IMR-90 (cell line): ENCODE data around the gene ITGAE. TPM values are rescaled to one million over a fixed set of nuclear protein-coding genes. Genes with fewer than 3 reads are reported as not detected.

ENCODE experiments used
- ATAC-seq: fragments of 200-7000 bp; cut with Tn5 transposase; 2 replicates; pipeline ENCODE4 v1.9.1; 2020; ENCODE audit warnings: low read depth, mild to moderate bottlenecking, moderate library complexity
- BruUV-seq: library from RNA; stranded (reverse); fragments of 400-500 nt; replicated peaks from 2 replicates; lab custom pipeline; 2021; lab: Mats Ljungman, UMichigan
- CTCF ChIA-PET: fragments of 300-600 bp; formaldehyde crosslinking; extraction: SDS; loops from one replicate; lab custom pipeline; 2021; ENCODE audit warnings: antibody characterized with exemption; lab: Yijun Ruan, JAX
- POLR2A ChIA-PET: fragments of 300-600 bp; sonication (Branson Sonifier 250); formaldehyde crosslinking; loops from one replicate; lab custom pipeline; 2022; ENCODE audit warnings: antibody characterized with exemption; ENCODE audit not compliant: unreplicated experiment; lab: Charles Lee
- DNase-seq: peaks from one replicate; pipeline ENCODE4 v3.0.0; 2013
- H2AFZ ChIP-seq: replicated peaks from 2 replicates; pipeline ENCODE3; 2013; ENCODE audit warnings: low read length, mild to moderate bottlenecking; ENCODE audit not compliant: poor library complexity
- H2AK5ac ChIP-seq: 2 replicates; pipeline ENCODE4 v1.6.1; 2013; ENCODE audit warnings: low read depth, low read length, inconsistent platforms
- H2AK9ac ChIP-seq: replicated peaks from 2 replicates; pipeline ENCODE3; 2013; ENCODE audit warnings: mild to moderate bottlenecking, low read depth, low read length, moderate library complexity; ENCODE audit not compliant: poor library complexity
- H2BK120ac ChIP-seq: 2 replicates; pipeline ENCODE4 v1.6.1; 2013; ENCODE audit warnings: low read depth, low read length, inconsistent platforms
- H2BK15ac ChIP-seq: 3 replicates; pipeline ENCODE4 v1.6.1; 2013; ENCODE audit warnings: low read depth, low read length, inconsistent platforms
- H2BK20ac ChIP-seq: 2 replicates; pipeline ENCODE4 v1.6.1; 2013; ENCODE audit warnings: low read depth, mild to moderate bottlenecking, inconsistent platforms, low read length, moderate library complexity
- H2BK5ac ChIP-seq: 2 replicates; pipeline ENCODE4 v1.6.1; 2013; ENCODE audit warnings: mild to moderate bottlenecking, low read depth, low read length, inconsistent platforms; ENCODE audit not compliant: poor library complexity, severe bottlenecking
- H3K14ac ChIP-seq: replicated peaks from 2 replicates; pipeline ENCODE4 v1.6.1; 2013; ENCODE audit warnings: low read depth, low read length, inconsistent platforms
- H3K18ac ChIP-seq: 2 replicates; pipeline ENCODE4 v1.6.1; 2013; ENCODE audit warnings: low read depth, low read length, control low read depth
- H3K23ac ChIP-seq: 2 replicates; pipeline ENCODE4 v1.6.1; 2013; ENCODE audit warnings: low read depth, low read length, inconsistent platforms
- H3K27ac ChIP-seq: 2 replicates; pipeline ENCODE4 v1.5.1; 2013; ENCODE audit warnings: mild to moderate bottlenecking, control low read depth, low read length; ENCODE audit not compliant: insufficient read depth
- H3K27me3 ChIP-seq: 2 replicates; pipeline ENCODE4 v1.6.1; 2013; ENCODE audit warnings: low read length; ENCODE audit not compliant: control insufficient read depth, insufficient read depth
- H3K36me3 ChIP-seq: 2 replicates; pipeline ENCODE4 v1.6.1; 2013; ENCODE audit warnings: low read length, mixed read lengths; ENCODE audit not compliant: control insufficient read depth, insufficient read depth
- H3K4ac ChIP-seq: 2 replicates; pipeline ENCODE4 v1.6.1; 2013; ENCODE audit warnings: low read depth, low read length, inconsistent platforms
- H3K4me1 ChIP-seq: 2 replicates; pipeline ENCODE4 v1.6.1; 2013; ENCODE audit warnings: low read length, mixed read lengths; ENCODE audit not compliant: control insufficient read depth, insufficient read depth
- H3K4me2 ChIP-seq: 2 replicates; pipeline ENCODE4 v1.6.1; 2013; ENCODE audit warnings: low read depth, mild to moderate bottlenecking, control low read depth, low read length, moderate library complexity
- H3K4me3 ChIP-seq: 2 replicates; pipeline ENCODE4 v1.5.1; 2013; ENCODE audit warnings: low read depth, mild to moderate bottlenecking, control low read depth, low read length, moderate library complexity; ENCODE audit not compliant: insufficient read depth
- H3K56ac ChIP-seq: 2 replicates; pipeline ENCODE4 v1.6.1; 2013; ENCODE audit warnings: low read length, inconsistent platforms; ENCODE audit not compliant: insufficient read depth; ENCODE audit errors: extremely low read depth
- H3K79me1 ChIP-seq, 2 experiments: 2 replicates each; pipeline ENCODE4 v1.6.1; 2013; ENCODE audit warnings: low read length in 2 of 2, inconsistent platforms in 1 of 2, low read depth in 1 of 2
- H3K9ac ChIP-seq: 2 replicates; pipeline ENCODE4 v1.6.1; 2013; ENCODE audit warnings: low read depth, low read length, control low read depth
- H3K9me1 ChIP-seq: 2 replicates; pipeline ENCODE4 v1.6.1; 2013; ENCODE audit warnings: low read length, inconsistent platforms; ENCODE audit not compliant: insufficient read depth
- H3K9me3 ChIP-seq: 2 replicates; pipeline ENCODE4 v1.6.1; 2013; ENCODE audit warnings: low read length; ENCODE audit not compliant: control insufficient read depth, insufficient read depth
- H4K20me1 ChIP-seq: 2 replicates; pipeline ENCODE4 v1.6.1; 2013; ENCODE audit warnings: low read length, inconsistent platforms; ENCODE audit not compliant: insufficient read depth
- H4K5ac ChIP-seq: 2 replicates; pipeline ENCODE4 v1.6.1; 2013; ENCODE audit warnings: mild to moderate bottlenecking, low read depth, low read length, control low read depth
- H4K8ac ChIP-seq, 2 experiments: 2 replicates each; pipeline ENCODE4 v1.6.1; 2013; ENCODE audit warnings: low read depth in 2 of 2, low read length in 2 of 2, control low read depth in 1 of 2, inconsistent platforms in 1 of 2
- H4K91ac ChIP-seq: 2 replicates; pipeline ENCODE4 v1.6.1; 2013; ENCODE audit warnings: low read depth, low read length, inconsistent platforms; ENCODE audit not compliant: insufficient read depth
- BHLHE40 ChIP-seq: fragments of 150-350 bp; IDR thresholded peaks from 2 replicates; pipeline ENCODE4 v1.6.1; 2016; ENCODE audit warnings: mild to moderate bottlenecking, low read depth, low read length
- FOS ChIP-seq: fragments of 150-350 bp; IDR thresholded peaks from 2 replicates; pipeline ENCODE4 v1.6.1; 2016; ENCODE audit warnings: low read depth, low read length
- MXI1 ChIP-seq: IDR thresholded peaks from 2 replicates; pipeline ENCODE4 v1.6.1; 2012; ENCODE audit warnings: low read depth, mild to moderate bottlenecking, low read length, moderate library complexity, borderline replicate concordance
- NFE2L2 ChIP-seq: fragments of 150-350 bp; IDR thresholded peaks from 2 replicates; pipeline ENCODE4 v1.6.1; 2016; ENCODE audit warnings: low read depth, mild to moderate bottlenecking, low read length
- RCOR1 ChIP-seq: IDR thresholded peaks from 2 replicates; pipeline ENCODE4 v1.6.1; 2012; ENCODE audit warnings: mild to moderate bottlenecking, low read length, improper control_type of control experiment; ENCODE audit not compliant: insufficient replicate concordance
- RFX5 ChIP-seq: IDR thresholded peaks from 2 replicates; pipeline ENCODE4 v1.8.0; 2012; ENCODE audit warnings: low read depth, mild to moderate bottlenecking, low read length, moderate library complexity
- SMC3 ChIP-seq: fragments of 150-350 bp; IDR thresholded peaks from 2 replicates; pipeline ENCODE4 v1.6.1; 2016; ENCODE audit warnings: low read depth, mild to moderate bottlenecking, antibody characterized with exemption, low read length, moderate library complexity
- WGBS, 2 experiments: methylation state at CpG; one replicate each; pipeline versions ENCODE4 v1.1.5 to v1.1.7; 2013; ENCODE audit warnings: missing lambda C conversion rate in 2 of 2; ENCODE audit not compliant: insufficient read length in 1 of 2; ENCODE audit errors: extremely low coverage in 2 of 2; 5-methylcytosine and 5-hydroxymethylcytosine counted together
- dilution Hi-C: fragments of 300-500 bp; cut with HindIII; formaldehyde crosslinking; loops from one replicate; pipeline ENCODE4 v1.14.3; 2018; ENCODE audit warnings: low sequenced_read_pairs; ENCODE audit not compliant: unreplicated experiment
- in situ Hi-C: fragments of 300-500 bp; cut with MboI; formaldehyde crosslinking; loops from 3 replicates; pipeline ENCODE4 v1.14.3; 2019; ENCODE audit warnings: low sequenced_read_pairs, inconsistent platforms, mixed read lengths
- intact Hi-C: fragments of 100-400 bp; cut with micrococcal nuclease; formaldehyde crosslinking; loops from 2 replicates; pipeline ENCODE4 v1.10.0; 2022
- polyA plus RNA-seq, 3 experiments: library from polyadenylated mRNA; depleted of rRNA; stranded (reverse); fragments of >200 nt; gene quantifications; 2 replicates each; pipeline ENCODE4 v1.2.3, GENCODE V29; 2012; ENCODE audit warnings: low replicate concordance in 1 of 3
- total RNA-seq: library from RNA; depleted of rRNA; stranded (reverse); fragments of >200 nt; gene quantifications from 2 replicates; pipeline ENCODE4 v1.2.3, GENCODE V29; 2012
- TF ChIP-seq, protein P1 (sequence below): fragments of 150-350 bp; IDR thresholded peaks from 2 replicates; pipeline ENCODE4 v1.6.1; 2017; ENCODE audit warnings: mild to moderate bottlenecking, antibody characterized with exemption, low read length, low read depth
- TF ChIP-seq, protein P2 (sequence below): fragments of 150-350 bp; IDR thresholded peaks from 2 replicates; pipeline ENCODE4 v1.6.1; 2016; ENCODE audit warnings: low read depth, mild to moderate bottlenecking, low read length, moderate library complexity, borderline replicate concordance

Gene ITGAE
- total and polyA plus RNA-seq, 2 of the 4 experiments (the other 2 are of a cell fraction), result 54.1 to 60.8 TPM

DNA sequence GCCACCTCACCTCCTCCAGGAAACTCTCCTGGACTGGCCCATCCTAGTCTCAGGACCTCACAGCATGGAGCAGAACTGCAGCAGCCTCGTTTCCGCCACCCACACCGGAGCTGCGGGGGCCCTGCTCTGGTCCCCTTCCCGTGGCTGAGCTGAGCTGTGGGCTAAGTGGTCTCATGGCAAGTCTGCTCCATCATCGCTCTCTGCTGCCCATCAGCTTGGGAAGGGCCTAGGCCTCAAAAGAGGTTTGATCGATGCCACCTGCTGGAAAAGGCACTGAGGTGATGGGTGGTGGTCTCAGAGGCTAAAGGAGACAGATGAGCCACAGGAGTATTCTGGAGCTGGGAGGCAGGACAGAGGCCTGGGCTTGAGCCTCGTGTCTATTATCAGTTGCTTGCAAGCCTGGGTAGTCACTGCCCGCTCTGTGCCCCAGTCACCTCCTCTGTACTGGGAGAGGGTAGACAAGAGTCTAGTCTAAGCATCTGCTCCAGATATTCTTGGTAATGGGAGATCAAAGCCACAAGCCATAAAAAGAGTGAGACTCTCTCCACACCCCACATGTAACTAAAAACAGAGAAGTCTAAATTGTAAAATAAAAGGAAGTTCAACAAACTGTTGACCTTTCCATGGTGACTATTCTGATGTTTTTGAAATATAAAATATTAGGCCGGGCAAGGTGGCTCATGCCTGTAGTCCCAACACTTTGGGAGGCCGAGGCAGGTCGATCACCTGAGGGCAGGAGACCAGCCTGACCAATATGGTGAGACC is 1.6 kb downstream of the ITGAE start:
- 79% methylated on average over 7 of the region's 12 CpGs; no CpG with 5 or more reads in 1 of the 2 experiments for WGBS, 2 experiments
- dilution Hi-C loops, result no loop called here
- H2BK20ac ChIP-seq, result no peak overlapping the region; the same call in 1 of the 2 replicates
- H3K23ac ChIP-seq, result no peak overlapping the region
- BruUV-seq, result no TSS peak
- no peak overlapping the region for H3K4me3 ChIP-seq
- H3K27me3 ChIP-seq, result no peaks in the 10 kb centered on the region
- H3K4ac ChIP-seq, result no peak overlapping the region
- no peaks in the 10 kb centered on the region for H3K9me3 ChIP-seq
- H2AK5ac ChIP-seq, result peak overlapping the region; percentile 4; the same call in 1 of the 2 replicates
- ATAC-seq, result no peak
- intact Hi-C loops, result no loop called here
- peaks cover 18% of the 10 kb centered on the region for H4K20me1 ChIP-seq
- no peak overlapping the region for H2AFZ ChIP-seq
- CTCF ChIA-PET, result no interaction called here
- TF ChIP-seq RFX5 (no peak), RCOR1 (no peak), BHLHE40 (no peak), FOS (no peak), NFE2L2 (no peak), MXI1 (no peak), SMC3 (no peak)
- TF ChIP-seq, protein P1, sequence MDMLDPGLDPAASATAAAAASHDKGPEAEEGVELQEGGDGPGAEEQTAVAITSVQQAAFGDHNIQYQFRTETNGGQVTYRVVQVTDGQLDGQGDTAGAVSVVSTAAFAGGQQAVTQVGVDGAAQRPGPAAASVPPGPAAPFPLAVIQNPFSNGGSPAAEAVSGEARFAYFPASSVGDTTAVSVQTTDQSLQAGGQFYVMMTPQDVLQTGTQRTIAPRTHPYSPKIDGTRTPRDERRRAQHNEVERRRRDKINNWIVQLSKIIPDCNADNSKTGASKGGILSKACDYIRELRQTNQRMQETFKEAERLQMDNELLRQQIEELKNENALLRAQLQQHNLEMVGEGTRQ, result no peak
- TF ChIP-seq, protein P2, sequence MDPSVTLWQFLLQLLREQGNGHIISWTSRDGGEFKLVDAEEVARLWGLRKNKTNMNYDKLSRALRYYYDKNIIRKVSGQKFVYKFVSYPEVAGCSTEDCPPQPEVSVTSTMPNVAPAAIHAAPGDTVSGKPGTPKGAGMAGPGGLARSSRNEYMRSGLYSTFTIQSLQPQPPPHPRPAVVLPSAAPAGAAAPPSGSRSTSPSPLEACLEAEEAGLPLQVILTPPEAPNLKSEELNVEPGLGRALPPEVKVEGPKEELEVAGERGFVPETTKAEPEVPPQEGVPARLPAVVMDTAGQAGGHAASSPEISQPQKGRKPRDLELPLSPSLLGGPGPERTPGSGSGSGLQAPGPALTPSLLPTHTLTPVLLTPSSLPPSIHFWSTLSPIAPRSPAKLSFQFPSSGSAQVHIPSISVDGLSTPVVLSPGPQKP, result no peak
- no peak overlapping the region for H3K56ac ChIP-seq
- H4K91ac ChIP-seq, result no peak overlapping the region; the same call in 1 of the 2 replicates
- H4K5ac ChIP-seq, result no peak overlapping the region
- no peak overlapping the region for H2BK15ac ChIP-seq
- H4K8ac ChIP-seq, result no peak overlapping the region
- DNase-seq, result no peak
- no peak overlapping the region for H3K4me2 ChIP-seq
- in situ Hi-C loops, result no loop called here
- 0 out of 2 replicates have a peak, but pooled peaks cover 2% of the 10 kb centered on the region for H3K36me3 ChIP-seq
- POLR2A ChIA-PET, result no interaction called here
- no peak overlapping the region for H2BK5ac ChIP-seq
- H3K27ac ChIP-seq, result no peak overlapping the region
- no peak overlapping the region for H3K9ac ChIP-seq
- H3K79me1 ChIP-seq, result peaks cover 0 to 17% of the 10 kb centered on the region in 2 experiments; a peak in 2 of 4 replicates
- no peak overlapping the region for H2AK9ac ChIP-seq
- H3K18ac ChIP-seq, result no peak overlapping the region
- H3K14ac ChIP-seq, result no peak overlapping the region; the same call in 1 of the 2 replicates
- H3K9me1 ChIP-seq, result peaks cover 28% of the 10 kb centered on the region
- peaks cover 27% of the 10 kb centered on the region for H3K4me1 ChIP-seq
- H2BK120ac ChIP-seq, result no peak overlapping the region
